Fibroblast of skin of left biceps (primary cell): ENCODE measurements around the gene FANCC.

Experiments
- DNase-seq, 2 experiments: peaks; one replicate each; pipeline ENCODE4 v3.0.0-alpha.2; 2013; ENCODE audit warnings: low read depth in 2 of 2

FANCC gene

GRCh38 chr9:95143591-95144561, 173.6 kb downstream of the FANCC start:
- DNase-seq: peak; percentile 83 to 86

GRCh38 chr9:95142728-95143127, 174.8 kb downstream of the FANCC start:
- DNase-seq: no peak

- DNase-seq: no peak
Measured at GRCh38 chr9:95142315-95142714, 175.2 kb downstream of the FANCC start.

GRCh38 chr9:95140821-95141220, 176.7 kb downstream of the FANCC start:
- no peak for DNase-seq

GRCh38 chr9:95139126-95139525, 178.4 kb downstream of the FANCC start:
- DNase-seq: no peak

GRCh38 chr9:95138474-95138873, 179.0 kb downstream of the FANCC start:
- DNase-seq: no peak

- no peak for DNase-seq
Measured at GRCh38 chr9:95137587-95138145, 179.8 kb downstream of the FANCC start.

GRCh38 chr9:95135756-95136155, 181.8 kb downstream of the FANCC start:
- no peak for DNase-seq

GRCh38 chr9:95134457-95134881, 183.0 kb downstream of the FANCC start:
- DNase-seq: no peak

- DNase-seq: no peak
Measured at GRCh38 chr9:95133325-95133705, 184.2 kb downstream of the FANCC start.

GRCh38 chr9:95132366-95133324, 184.9 kb downstream of the FANCC start:
- peak in 1 of 2 experiments; percentile 29 for DNase-seq

- peak; percentile 23 to 27 for DNase-seq
Measured at GRCh38 chr9:95131023-95131943, 186.2 kb downstream of the FANCC start.

- DNase-seq: no peak
Measured at GRCh38 chr9:95130484-95130883, 187.0 kb downstream of the FANCC start.

- no peak for DNase-seq
Measured at GRCh38 chr9:95129476-95130291, 187.8 kb downstream of the FANCC start.

GRCh38 chr9:95128177-95128524, 189.4 kb downstream of the FANCC start:
- no peak for DNase-seq

- DNase-seq: peak in 1 of 2 experiments; percentile 25
Measured at GRCh38 chr9:95127249-95128176, 190.0 kb downstream of the FANCC start.

GRCh38 chr9:95126739-95127138, 190.8 kb downstream of the FANCC start:
- no peak for DNase-seq

- DNase-seq: no peak
Measured at GRCh38 chr9:95125652-95126051, 191.9 kb downstream of the FANCC start.
